OCI-M2 (cell line): Measurements from ENCODE around the gene SYT12.

ENCODE experiments used
- DNase-seq: peaks from one replicate; lab custom pipeline; 2025; ENCODE audit not compliant: unreplicated experiment; lab: John Stamatoyannopoulos, UW

SYT12 gene

DNA sequence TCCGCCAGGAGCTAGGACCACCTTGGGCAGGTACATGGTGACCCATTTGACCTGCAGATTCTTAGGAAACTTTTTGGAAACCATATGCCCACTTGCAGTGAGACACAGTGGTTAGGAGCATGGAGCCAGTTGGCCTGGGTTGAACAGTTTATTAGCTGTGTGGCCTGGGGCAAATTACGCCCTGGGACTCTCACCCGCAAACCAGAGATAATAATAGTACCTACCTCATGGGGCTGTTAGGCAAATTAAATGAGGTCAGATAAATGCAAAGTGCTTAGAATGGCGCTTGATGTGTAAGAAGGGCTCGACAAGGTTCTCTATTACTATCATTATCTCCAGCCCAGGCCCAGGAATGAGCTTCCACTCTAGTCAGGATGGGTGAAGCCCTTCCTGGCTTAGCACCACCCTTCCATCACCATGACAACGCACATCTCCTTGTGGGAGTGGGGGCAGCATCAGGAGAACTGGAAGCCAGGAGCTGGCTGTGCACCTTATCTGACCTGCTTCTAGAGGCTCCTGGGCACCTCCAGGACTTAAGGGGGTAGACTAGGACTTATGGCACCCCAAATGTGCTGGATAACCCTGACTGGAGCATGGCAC lies 5.1 kb downstream of the SYT12 start:
- DNase-seq = no peak

DNA sequence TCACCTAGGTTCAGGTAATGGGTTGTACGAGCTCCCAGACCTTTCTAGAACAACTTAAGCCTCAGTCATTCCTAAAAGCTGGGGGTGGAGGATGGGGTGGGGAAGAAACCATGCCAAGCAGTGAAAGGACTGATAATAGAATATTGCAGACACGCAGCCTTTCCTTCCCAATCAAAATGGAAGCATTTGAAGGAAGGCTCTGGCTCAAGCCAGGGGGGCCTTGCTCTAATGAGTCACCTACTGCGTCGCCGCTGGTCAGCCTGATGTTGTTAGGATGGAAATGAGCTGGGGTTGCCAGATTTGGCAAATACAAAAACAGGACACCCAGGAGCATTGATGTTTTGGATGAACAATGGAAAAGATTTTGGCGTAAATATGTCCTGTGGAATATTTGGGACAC lies 6.2 kb downstream of the SYT12 start:
- DNase-seq = no peak

DNA sequence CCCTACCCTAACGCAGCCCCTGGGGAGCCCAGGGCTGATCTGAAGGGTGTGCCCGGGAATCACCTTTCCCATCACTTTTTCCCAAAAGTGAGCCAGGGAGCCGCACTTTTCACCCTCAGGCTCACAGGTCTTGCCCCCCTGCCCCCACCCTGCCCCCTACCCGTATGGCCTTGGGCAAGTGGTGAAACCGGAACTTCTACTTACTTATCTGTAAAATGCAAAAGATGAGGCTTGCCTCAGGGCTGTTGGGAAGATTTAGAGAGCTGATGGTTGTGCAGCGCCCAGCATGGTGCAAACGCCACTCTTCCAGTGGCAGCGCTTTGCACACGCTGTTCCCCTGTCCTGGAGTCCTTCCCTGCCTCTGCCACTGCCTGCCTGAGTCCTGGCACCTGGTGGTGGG lies 8.0 kb downstream of the SYT12 start:
- no peak for DNase-seq

DNA sequence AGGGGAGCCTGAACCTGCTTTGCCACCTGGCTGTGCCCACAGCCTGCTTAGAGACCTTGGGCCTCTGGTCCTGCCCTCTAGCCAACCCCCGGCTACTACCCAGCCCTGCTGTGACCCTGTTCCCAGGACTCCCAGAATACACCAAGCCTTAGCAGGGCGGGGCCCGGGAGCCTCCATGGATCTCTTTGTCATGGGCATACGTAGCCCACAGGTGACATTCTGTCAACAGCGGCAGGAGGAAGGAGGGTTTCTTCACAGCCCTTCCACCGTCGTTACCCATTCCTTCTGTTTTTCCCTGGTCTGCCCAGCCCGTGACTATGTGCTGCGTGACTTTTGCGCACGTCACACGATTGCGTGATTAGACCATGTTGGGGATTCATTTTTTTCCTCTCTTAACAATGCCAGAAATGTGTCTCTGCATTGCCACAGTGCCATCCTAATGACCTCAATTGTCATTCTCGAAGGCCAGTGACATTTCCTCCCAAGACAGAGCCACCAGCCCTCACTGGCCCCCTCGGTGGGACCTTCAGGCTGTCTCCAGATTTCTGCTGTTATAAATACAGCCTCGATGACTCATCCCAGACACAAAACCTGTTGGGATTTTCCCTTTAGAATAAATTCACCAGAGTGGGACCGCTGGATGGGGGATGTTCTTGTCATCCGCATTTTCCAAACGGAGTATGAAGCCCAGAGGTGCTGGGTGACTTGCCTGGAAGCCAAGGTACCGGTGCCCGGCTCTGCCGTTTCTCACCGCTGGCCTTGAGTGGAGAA lies 9.0 kb downstream of the SYT12 start:
- DNase-seq = no peak

DNA sequence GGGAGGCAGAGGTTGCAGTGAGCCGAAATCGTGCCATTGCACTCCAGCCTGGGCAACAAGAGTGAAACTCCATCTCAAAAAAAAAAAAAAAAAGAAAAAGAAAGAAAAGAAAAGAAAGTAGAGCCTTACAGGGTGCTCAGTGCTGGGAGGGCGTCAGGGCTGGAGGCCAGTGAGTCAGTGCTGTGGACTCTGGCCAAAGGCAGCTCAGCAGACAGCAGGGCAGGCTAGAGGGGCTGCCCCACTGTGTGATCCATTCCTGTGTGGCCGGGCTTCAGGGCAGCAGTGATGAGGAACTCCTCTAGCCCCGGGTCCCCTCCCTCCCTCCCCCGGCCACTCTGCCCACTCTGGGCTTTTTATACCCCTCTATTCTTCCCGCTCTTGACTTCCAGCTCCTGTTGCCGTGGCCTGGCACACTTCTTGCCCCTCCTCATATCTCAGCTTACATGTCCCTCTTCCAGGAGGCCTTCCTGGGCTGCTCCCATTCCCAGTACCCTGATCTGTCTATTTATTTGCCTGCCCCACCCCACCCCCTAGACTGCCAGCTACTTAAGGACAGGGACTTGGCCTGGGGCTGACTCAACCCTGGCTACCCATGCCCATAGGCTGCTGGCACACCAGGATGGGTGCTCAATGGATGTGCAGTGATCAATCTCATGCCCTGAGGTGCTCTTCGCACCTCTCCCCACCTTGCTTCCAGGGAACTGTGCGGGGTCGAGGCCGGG lies 10.1 kb downstream of the SYT12 start:
- DNase-seq = no peak

DNA sequence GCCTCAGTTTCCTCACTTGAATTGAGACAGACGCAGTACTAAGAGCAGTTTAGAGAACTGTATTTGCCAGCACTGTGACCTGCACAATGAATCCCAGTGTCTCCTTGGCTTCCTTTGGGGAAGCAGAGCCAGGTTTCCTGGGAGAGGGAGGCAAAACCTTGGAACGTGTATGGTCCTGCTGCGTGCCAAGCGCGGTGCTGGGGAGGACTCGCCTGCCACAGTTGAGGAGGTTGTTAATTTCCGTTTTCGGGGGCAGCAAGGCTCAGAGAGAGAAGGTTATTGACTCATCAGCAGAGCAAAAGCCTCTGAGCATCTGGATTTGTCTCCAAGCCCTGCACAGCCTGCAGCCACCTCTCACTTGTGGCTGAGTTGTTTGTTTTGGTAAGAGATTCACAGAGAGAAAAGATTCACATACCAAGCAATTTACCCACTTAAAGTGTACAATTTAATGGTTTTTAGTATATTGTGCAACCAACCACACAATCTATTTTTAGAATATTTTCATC lies 10.8 kb downstream of the SYT12 start:
- DNase-seq = no peak

DNA sequence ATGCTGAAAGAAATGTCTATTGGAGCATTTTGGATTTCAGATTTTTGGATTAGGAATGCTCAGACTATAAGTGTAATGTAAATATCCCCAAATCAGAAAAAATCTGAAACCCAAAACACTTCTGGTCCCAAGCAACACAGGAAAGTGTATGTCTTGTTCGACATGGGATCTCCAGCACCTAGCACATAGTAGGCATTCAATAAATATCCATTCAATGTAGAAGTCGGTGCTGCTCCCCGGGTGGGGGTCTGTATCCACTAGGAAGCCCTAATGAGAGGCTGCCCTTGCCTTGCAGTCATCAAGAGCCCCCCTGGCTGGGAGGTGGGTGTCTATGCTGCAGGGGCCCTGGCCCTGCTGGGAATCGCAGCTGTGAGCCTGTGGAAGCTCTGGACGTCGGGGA lies 11.4 kb downstream of the SYT12 start:
- DNase-seq = no peak

DNA sequence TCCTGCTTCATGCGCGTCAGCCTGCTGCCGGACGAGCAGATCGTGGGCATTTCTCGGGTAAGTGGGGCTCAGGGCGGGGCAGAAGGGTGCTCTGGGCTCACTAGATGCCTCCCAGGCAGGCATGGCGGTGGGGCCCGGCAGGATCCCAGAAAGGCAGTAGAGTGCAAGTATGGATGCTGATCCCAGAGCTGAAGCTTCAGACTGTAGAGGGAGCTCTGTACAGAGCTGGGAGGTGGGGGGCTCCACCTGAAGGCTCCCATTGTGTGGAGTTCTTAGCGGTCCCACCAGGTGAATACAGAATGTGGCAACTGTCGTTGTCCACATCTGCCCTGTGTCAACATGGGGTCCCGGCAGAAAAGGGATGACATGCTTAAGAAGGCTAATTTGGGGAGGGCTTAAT lies 17.2 kb downstream of the SYT12 start:
- DNase-seq = no peak

DNA sequence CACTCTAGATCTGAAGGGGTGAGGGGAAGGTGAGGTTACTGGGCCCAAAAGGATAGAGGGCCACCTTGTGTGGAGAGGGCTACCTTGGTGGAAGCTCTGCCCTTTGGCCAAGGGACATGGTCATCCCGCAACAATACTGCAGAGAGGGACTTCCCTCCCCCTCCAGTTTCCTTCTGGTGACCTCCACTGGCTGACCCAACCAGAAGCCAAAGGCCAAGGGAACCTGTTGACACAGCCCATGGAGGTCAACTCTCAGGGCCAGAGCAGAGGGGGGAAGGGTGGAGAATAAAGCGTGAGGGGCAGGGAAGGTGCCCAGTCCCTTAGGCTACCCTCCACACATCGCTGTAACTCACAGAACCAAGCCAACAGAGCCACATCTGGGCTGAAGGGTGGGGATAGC lies 18.7 kb downstream of the SYT12 start:
- no peak for DNase-seq

DNA sequence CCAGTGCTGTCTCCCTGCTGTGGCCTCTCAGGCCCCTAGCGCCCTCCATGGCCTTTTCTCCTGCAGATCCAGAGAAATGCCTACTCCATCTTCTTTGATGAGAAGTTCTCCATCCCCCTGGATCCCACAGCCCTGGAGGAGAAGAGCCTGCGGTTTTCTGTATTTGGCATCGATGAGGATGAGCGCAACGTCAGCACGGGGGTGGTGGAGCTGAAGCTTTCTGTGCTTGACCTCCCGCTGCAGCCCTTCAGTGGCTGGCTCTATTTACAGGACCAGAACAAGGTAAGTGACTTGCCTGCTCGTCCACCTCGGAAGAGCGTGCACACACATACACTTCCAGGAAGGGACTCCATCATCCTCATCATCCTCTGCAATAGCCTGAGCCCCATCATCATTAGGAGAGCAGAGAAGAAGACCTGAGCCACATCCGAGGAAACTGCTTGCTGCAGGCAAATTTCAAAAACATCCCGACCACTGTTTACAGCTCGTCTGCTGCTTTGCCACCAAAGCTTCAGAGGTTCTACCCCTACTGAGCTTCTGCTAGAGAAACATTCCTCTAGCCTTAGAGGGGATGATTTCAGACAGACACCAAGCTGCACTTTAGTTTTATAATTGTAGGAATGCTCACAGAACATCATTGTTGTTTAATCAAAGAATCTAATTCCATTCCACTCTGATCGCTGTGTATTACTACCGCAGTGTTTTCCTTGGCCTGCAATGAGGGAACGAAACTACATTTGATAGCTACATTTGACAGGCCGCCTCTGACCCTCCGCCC lies 20.8 kb downstream of the SYT12 start:
- DNase-seq = no peak

DNA sequence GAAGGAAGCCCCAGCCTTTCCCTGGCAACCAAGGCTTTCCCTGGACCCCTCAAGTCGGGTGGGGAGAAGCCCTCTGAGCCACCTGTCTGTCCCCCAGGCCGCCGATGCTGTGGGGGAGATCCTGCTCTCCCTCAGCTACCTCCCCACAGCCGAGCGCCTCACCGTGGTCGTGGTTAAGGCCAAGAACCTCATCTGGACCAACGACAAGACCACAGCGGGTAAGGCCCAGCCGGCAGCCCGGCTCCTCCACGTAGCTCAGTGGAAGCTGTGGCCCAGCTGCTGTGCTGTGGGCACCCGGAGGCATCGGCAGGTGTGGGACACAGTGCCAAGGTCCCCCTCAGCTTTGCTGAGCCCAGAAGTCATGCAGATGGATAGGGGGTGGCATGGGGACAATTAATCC lies 21.6 kb downstream of the SYT12 start:
- DNase-seq = no peak

DNA sequence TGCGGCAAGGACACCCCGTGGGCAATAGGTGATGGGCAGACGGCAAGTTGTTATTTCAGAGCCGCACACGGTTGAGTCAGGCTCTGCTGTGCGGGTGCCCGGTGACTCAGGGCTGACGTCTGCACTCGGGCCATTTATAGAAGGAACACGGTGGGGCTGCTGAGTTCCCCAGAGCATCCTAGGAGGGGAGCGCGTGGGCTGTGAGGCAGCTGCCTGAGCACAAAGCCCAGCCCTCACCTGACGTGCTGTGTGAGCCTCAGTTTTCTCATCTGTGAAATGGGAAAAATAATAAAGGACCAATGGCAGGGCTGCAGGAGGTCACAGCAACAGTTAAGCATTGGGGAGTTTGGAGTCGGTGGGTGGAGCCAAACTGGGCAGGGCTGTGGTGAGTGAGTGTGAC lies 22.4 kb downstream of the SYT12 start:
- DNase-seq = no peak

DNA sequence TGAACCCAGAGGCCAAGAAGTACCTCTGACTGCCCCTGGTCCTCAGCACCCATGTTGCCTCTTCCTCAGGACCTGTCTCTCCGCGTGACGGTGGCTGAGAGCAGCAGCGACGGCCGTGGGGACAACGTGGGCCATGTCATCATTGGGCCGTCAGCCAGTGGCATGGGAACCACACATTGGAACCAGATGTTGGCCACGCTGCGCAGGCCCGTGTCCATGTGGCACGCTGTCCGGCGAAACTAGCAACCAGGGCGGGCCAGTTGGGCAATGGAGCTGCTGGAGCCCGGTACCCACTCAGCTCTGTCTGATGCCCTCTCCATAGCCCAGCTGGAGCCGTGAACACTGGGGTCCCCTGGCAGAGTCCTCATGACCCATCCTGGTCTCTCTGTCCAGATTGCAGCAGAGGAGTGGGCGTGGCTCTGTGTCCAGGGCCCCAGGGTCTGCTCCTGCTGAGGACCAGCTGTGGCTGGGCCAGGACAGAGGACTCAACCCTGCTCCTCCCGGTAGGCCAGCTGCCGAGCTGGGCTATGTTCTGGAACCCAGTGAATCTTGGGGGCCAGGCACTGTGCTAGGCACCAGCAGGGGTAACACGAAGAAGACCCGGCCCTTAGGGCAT lies 25.7 kb downstream of the SYT12 start:
- DNase-seq = no peak

DNA sequence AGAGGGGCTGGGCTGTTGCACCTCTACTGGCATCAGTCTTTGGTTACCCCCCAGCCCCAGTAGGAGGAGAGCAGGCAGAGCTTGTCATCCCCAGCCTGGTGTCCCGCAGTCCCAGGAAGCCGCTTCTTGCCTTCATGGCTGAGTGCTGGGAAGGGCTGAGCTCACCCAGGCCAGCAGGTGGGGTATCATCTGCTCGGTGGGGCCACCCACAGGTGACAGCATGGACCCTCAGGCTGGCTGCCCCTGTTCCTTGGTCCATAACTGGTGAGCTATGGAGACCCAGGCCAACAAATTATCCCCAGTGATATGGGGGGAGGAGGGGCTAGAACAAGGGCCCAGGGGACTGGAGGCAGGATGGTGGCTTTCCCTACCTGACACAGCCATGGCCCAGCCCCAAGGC lies 27.2 kb downstream of the SYT12 start:
- DNase-seq = no peak

DNA sequence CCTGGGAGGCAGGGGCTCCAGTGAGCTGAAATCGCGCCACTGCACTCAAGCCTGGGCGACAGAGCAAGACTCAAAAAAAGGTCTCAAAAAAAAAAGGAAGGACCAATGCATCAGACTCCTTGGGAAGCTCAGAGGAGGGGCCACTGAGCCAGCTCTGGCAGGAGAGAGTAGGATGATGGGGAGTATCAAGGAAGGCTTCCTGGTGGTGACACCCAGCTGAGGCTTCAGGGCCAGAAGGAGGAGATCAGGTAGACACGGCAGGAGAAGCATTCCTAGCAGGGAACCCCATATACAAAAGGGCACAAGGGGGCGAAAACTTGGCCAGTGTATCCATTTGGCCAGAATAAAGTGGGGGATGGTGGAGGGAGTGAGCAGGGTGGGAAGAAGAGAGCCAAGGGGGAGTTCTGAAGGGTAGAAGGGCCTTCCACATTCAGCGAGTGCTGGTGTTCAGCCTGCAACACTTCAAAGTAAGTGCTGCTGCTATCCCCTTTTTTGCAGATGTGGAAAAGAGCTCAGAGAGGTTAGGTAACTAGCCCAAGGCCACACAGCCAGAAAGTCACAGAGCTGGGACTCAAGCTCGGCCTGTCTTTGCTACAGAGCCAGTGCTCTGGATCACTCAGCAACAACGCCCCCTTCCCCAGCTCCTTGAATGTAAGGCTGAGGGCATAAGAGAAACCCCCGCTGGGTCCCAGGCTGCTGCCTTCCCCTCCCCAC lies 28.4 kb downstream of the SYT12 start:
- no peak for DNase-seq

DNA sequence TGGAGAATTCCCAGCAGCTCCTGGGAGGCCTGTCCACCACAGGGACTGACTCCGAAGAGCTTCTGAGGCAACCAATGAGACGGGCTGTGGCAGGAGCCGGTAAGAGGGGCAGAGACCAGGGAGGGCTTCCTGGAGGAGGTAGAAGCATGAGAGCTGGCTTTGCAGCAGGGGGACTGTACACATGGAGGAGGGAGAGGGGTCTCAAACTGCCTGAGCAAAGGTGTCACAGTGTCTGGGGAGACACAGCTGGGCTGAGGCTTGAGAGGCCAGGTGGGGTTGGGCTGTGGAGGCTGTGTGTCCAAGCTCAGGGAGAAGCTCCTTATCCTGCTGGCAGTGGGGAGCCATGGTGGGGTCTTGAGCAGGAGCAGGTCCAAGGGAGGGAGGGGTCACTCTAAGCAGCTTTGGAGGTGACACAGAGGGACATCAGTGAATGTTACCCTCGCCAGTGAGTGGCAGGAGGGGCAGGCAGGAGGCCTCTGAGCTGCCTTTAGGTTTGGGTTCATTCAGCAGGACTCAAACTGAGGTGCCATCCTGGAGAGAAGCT lies 29.1 kb downstream of the SYT12 start:
- no peak for DNase-seq

DNA sequence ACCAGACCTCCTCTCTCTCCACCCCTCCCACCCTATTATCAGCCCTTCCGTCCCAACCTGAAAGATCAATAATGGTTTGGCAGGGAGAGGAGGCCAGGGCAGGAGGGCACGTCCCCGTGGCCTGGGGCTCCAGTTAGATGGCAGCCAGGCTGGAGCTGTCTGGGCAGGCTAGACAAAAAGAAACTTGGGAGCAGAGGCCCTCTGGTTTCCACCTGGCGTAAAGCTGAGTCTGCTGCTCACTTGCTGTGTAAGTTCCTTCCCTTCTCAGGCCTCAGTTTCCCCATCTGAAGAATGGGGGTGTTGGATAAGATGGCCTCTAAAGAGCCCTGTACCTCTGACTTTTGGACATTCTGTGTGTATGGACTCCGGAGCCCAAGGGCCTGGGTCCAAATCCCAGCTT lies 30.0 kb downstream of the SYT12 start:
- no peak for DNase-seq

DNA sequence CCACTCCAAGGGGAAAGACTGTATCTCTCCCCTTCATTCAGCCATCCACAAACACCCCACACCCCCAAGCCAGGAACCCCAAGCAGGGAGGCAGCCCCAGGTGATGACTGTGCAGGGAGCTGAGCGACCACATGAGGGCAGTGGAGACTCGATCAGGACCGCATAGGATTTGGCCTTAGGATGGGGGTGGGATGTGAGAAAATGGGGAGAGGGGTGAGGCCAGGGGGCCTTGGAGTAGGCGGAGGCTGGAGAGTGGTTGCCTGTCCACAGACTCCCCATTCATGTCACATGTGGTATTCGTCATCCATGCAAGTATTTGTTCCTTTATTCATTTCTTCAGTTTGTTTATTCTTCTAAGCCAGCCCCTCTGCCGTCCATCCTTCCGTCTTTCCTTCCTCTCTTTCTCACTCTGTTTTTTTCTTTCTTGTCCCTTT lies 31.0 kb downstream of the SYT12 start:
- DNase-seq = no peak

DNA sequence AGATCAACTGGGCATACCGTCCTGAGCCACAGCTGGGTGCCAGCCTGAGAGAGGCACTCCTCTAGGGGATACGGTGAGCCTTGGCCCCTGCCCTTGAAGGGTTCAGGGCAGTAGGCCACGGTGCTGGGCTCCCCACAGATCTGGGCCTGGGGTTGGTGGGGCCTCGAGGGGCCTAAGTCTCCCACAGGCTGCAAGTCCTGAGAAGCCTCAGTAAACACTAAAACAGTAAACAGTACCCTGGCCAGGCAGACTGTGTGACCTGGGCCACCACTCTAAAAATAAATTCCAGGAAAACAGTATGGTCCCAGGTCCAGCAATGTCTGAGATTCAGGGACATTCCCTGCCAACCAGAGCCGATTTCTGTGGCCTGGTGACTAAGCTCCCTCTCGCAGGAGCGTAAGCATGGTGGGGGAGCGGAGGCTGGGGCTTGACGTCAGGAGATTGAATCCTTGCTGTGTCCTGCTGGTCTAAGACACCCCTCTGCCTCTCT lies 31.5 kb downstream of the SYT12 start:
- no peak for DNase-seq
